ENCODE data around the gene OTOA.

DNA sequence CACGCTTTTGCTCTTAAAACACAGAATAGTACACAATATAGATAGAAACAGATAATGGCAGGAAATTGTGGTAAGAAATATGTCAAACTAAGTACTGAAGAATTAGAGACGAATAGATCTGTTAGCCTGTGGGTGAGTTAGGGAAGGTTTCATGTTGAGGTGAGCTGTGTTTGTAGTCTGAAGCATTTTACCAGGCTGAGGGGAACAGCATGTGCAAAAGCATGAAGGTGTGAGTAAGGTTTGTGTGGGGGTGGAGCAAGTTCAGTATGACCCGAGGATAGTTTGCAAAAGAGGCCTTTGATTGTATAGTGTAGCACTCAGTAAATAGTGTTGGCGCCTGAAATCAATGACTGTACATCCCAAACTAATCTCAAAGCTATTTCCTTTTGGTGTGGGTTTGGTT is 25.2 kb upstream of the OTOA start:
- TF ChIP-seq, protein P1, sequence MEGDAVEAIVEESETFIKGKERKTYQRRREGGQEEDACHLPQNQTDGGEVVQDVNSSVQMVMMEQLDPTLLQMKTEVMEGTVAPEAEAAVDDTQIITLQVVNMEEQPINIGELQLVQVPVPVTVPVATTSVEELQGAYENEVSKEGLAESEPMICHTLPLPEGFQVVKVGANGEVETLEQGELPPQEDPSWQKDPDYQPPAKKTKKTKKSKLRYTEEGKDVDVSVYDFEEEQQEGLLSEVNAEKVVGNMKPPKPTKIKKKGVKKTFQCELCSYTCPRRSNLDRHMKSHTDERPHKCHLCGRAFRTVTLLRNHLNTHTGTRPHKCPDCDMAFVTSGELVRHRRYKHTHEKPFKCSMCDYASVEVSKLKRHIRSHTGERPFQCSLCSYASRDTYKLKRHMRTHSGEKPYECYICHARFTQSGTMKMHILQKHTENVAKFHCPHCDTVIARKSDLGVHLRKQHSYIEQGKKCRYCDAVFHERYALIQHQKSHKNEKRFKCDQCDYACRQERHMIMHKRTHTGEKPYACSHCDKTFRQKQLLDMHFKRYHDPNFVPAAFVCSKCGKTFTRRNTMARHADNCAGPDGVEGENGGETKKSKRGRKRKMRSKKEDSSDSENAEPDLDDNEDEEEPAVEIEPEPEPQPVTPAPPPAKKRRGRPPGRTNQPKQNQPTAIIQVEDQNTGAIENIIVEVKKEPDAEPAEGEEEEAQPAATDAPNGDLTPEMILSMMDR (IDR thresholded peaks at IDR 0.05) = no peak
- TF ChIP-seq POLR2AphosphoS5 (IDR thresholded peaks at IDR 0.05) = no peak

Data from transverse colon (tissue), 4 donors.